LNCaP clone FGC (cell line): ENCODE data around the gene DLX5.

Experiments
- DNase-seq: peaks from one replicate; pipeline ENCODE4 v3.0.0-alpha.2; 2011; ENCODE audit warnings: low read depth
- H3K4me3 ChIP-seq: 2 replicates; pipeline ENCODE4 v1.5.1; 2011; ENCODE audit warnings: mild to moderate bottlenecking, low read depth, low read length, control low read depth
- TF ChIP-seq, protein P1 (sequence below): IDR thresholded peaks from 2 replicates; pipeline ENCODE4 v1.5.1; 2012; ENCODE audit warnings: mild to moderate bottlenecking; ENCODE audit not compliant: control insufficient read depth, insufficient read depth; ENCODE audit errors: extremely low read depth

The DLX5 gene

DNA sequence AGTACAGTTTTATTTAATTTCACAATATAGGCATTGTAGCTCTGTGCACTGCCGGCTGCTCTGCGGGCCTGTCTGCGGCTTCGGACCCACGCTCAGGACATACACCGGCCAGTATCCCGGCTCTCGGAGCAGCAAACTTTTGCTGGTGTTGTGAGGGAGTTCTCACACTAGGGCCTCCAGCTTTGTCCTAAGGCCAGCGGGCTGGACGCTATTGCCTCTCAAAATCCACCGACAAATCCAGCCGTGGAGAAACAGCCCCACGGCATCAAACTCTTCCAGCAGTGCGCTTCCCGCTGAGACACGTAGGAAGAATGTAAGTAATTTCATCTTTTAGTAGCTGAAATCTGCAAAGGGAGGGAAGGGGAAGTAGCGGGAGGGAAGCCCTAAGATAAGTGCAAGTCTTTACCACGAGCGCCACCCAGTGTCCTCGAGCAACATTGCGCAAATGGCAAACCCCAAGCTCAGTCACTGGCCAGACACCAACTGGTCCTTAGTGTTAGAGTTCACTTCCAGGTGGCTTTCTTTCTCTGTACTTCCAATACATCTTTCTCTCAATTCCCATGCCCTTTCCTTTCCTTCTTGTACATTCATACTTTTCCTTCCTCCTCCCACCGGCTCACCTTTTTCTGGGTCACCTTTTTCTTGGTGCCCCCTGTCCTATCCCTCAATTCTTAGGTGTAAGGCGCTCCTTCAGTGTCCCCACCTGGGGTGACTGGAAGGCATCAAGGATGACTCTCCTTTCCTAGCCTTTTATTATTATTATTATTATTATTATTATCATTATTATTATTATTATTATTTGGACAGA is 3.0 kb upstream of the DLX5 start:
- DNase-seq: peak; percentile 46
- TF ChIP-seq, protein P1, sequence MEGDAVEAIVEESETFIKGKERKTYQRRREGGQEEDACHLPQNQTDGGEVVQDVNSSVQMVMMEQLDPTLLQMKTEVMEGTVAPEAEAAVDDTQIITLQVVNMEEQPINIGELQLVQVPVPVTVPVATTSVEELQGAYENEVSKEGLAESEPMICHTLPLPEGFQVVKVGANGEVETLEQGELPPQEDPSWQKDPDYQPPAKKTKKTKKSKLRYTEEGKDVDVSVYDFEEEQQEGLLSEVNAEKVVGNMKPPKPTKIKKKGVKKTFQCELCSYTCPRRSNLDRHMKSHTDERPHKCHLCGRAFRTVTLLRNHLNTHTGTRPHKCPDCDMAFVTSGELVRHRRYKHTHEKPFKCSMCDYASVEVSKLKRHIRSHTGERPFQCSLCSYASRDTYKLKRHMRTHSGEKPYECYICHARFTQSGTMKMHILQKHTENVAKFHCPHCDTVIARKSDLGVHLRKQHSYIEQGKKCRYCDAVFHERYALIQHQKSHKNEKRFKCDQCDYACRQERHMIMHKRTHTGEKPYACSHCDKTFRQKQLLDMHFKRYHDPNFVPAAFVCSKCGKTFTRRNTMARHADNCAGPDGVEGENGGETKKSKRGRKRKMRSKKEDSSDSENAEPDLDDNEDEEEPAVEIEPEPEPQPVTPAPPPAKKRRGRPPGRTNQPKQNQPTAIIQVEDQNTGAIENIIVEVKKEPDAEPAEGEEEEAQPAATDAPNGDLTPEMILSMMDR: peak; percentile 98
- no peak overlapping the region for H3K4me3 ChIP-seq

DNA sequence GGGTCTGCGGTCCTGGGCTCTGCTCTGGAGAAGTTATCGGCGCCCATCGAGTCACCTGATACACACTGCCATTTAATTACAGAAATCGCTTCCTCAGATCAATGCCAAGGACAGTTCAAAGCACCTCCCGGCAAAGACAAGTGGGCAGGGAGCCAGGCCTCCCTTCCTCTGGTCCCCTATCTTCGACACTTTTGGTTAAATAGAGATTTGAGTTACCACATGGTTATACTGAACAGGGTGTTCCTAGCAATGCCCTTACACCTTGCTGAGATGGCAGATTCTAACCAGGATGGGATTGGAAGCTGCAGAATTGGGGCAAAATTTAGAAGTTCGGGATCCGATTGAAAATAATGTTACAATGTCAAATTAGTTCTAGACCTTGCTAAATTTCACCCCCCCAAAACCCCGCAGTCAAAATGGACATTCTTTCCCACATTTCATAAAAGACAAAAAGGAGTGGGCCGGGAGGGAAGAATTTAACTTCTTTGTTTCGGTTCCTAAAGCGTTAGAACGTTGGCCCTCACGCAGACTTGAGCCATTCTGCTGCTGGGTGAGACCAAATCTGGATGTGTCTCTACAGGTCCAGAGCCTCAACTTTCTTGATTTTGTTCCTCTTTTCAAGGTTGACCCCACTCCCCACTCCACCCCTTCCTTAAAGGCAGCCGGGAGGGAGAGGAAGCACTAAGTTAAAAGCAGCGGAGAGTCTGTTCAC is 2.2 kb upstream of the DLX5 start:
- DNase-seq: no peak
- TF ChIP-seq, protein P1: no peak
- no peak overlapping the region for H3K4me3 ChIP-seq

DNA sequence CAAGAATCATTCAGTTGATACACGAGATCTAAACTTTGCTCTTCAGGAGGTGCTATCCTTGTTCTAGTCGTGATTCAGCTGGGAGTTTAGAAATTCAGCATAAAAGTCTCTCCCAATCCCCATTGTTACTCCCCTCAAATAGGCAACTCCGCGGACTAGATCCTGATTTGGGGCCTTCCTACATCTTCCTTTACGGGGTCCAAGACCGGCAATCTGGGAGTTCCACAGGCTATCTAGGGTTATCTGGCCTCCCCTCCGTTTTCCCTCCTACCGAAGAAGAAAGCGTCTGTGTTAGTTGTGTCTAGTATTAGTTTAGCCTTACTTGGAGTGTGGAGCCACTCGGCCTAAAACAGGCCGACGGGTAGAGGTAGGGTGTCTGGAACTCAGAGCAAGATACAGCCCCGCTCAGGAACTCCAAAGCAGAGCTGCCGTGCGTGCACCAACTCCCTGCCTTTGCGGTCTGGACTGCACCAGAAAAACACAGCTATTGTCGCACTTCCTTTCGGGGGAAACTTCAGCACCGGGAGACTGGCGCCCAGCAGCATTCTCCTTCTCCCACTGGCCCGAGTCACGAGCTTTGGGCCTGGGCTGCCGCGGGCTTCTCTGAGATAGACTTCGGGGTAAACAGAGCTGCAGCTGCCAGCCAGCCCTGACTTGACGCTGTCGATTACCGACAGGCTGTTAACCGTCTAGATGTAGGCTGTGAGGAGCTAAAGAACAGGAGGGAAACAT is 1.5 kb upstream of the DLX5 start:
- DNase-seq: no peak
- TF ChIP-seq, protein P1: no peak
- H3K4me3 ChIP-seq: no peak overlapping the region

DNA sequence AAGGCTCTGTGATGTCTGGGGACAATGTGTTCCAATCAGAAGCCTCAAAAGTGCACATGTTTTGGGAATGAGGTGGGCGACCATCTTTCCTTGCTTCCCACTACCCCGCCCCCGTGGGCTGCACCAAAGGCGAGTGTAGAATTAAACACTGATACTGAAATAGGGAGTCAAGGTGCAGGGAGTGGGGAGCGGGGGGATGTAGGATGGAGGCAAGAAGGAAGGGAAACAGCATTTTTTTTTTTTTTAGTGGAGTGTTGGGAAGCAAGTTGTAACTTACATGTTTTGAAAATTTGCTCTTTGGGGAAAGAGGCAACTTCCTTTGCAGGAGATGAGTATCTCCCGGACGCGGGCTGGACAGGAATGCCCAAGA is 484 bp upstream of the DLX5 start:
- TF ChIP-seq, protein P1: no peak
- no peak overlapping the region for H3K4me3 ChIP-seq
- DNase-seq: no peak

DNA sequence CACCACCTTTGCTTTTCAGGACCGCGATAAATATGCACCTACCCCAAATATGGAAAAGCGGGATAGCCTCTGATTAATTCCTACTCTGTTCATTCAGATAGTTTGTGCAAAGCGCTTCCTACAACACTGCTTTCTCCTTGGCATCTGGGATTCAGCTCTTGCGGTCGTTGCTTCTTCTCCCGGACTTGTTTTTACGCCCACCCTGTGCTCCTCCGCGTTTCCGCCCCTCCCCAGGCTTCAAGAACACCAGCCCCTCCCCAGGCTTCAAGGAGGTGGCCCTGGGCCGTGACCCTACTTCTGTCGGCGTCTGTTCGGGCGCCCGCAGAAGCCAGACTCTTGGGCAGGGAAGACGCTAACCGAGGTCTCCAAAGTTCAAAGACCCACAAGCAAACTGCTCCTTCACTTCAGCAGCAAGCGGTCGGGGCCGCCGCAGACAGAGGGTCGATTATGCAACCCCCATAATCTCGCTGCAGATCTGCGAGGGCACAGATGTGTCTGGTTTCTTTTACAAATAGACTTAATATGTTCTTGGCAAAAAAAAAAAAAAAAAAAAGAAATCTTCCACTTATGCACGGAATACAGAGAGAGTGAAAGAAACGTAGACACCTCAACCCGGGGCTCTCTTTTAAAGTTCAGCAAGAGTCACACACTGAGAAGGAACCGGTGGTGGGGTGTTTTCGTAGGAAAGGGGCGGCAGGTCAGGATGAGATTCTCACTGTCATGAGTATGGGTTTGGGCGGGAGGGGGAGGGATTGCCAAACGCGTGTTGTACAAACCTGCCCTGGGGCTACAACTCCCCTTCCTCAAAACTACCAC is 1.9 kb downstream of the DLX5 start:
- no peak for DNase-seq
- TF ChIP-seq, protein P1: no peak
- no peak overlapping the region for H3K4me3 ChIP-seq

DNA sequence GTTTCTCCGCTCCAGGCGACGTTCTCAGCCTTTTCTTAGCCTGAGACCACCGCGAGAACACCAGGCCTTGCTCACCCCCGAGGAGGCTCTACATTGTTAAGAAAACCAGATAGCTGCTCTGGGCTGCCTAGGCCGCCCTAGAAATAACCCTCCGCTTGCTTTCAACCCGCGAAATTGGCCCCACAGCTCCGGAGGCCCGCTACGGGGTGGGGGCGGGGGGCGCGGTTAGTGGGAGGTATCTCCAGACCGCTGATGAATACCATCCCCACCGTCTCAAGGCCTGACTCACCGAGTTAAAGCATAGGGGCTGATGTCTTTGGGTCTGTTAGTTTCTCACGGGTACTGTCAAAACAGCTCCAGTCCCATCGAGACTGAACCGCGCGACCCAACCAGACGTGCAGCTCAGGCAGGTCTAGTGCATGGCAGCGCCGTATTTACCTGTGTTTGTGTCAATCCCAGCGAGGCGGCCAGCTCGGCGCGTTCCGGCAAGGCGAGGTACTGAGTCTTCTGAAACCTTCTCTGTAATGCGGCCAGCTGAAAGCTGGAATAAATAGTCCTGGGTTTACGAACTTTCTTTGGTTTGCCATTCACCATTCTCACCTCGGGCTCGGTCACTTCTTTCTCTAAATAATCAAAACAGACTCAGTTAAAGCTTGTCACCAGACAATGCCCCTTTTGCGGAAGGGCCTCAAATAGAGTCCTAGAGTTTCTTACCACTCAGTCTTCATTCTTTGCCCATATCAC is 2.7 kb downstream of the DLX5 start:
- H3K4me3 ChIP-seq: no peak overlapping the region
- no peak for DNase-seq
- TF ChIP-seq, protein P1: no peak
